Gastroesophageal sphincter (tissue), 4 donors: ENCODE data around the gene IGF2R. TPM values are rescaled to one million over a fixed set of nuclear protein-coding genes. Genes with fewer than 3 reads are reported as not detected.

ENCODE experiments used
- ATAC-seq: fragments of 150-250 bp; one replicate; pipeline ENCODE4 v1.9.1; 2016; ENCODE audit warnings: mild to moderate bottlenecking, moderate library complexity
- H3K27ac ChIP-seq, 4 donors: fragments of 200-600 bp; sonication (generic) in 3 of 4; 1 replicate in 3 of 4; 2 replicates in 1 of 4; pipeline ENCODE4 v1.5.1; 2016 to 2019
- H3K27me3 ChIP-seq: fragments of 200-600 bp; sonication (generic); one replicate; pipeline ENCODE4 v1.5.1; 2019
- H3K36me3 ChIP-seq, 2 donors: fragments of 200-600 bp; sonication (generic); one replicate each; pipeline ENCODE4 v1.5.1; 2019; ENCODE audit warnings: control low read depth in 1 of 2
- H3K4me1 ChIP-seq, 3 donors: fragments of 200-600 bp; sonication (generic); 1 replicate in 2 of 3; 2 replicates in 1 of 3; pipeline ENCODE4 v1.5.1; 2016 to 2019; ENCODE audit warnings: control low read depth in 2 of 3
- H3K4me3 ChIP-seq, 2 donors: fragments of 200-600 bp; sonication (generic); one replicate each; pipeline ENCODE4 v1.5.1; 2019; ENCODE audit warnings: mild to moderate bottlenecking in 1 of 2, moderate library complexity in 1 of 2
- H3K9me3 ChIP-seq, 3 donors: fragments of 200-600 bp; sonication (generic); one replicate each; pipeline ENCODE4 v1.5.1; 2017 to 2019; ENCODE audit warnings: control low read depth in 2 of 3
- CTCF ChIP-seq, 4 experiments: fragments of 200-600 bp in 2 of 4; fragments of 450-650 bp in 2 of 4; sonication (generic) in 1 of 4; IDR thresholded peaks; one replicate each; pipeline ENCODE4 v1.5.1; 2017 to 2019; ENCODE audit warnings: antibody characterized with exemption in 4 of 4, mild to moderate bottlenecking in 2 of 4, moderate library complexity in 2 of 4
- EP300 ChIP-seq: sonication (generic); formaldehyde crosslinking; IDR thresholded peaks from one replicate; pipeline ENCODE4 v1.6.1; 2017; ENCODE audit warnings: antibody characterized with exemption, mild to moderate bottlenecking
- POLR2A ChIP-seq, 2 donors: fragments of 450-650 bp; IDR thresholded peaks; one replicate each; pipeline ENCODE4 v1.6.1; 2017; ENCODE audit warnings: antibody characterized with exemption in 2 of 2, mild to moderate bottlenecking in 2 of 2, moderate library complexity in 1 of 2
- POLR2AphosphoS5 ChIP-seq: sonication (generic); formaldehyde crosslinking; IDR thresholded peaks from one replicate; pipeline ENCODE4 v1.6.1; 2017; ENCODE audit warnings: antibody characterized with exemption
- WGBS, 2 donors: methylation state at CpG; one replicate each; pipeline ENCODE4 v1.1.5; 2018; ENCODE audit warnings: low coverage in 1 of 2; 5-methylcytosine and 5-hydroxymethylcytosine counted together
- total RNA-seq, 4 donors: library from RNA; depleted of rRNA; stranded (reverse); fragments of >200 nt; gene quantifications; one replicate each; pipeline ENCODE4 v1.1.0, GENCODE V29; 2016

The IGF2R gene
- total RNA-seq, 4 donors from 2014 or later, result 47.9 to 81.3 (median 52.7) TPM

- ATAC-seq, result peak; percentile 34
- H3K4me1 ChIP-seq, result peaks cover 0 to 32% (median 8%) of the 10 kb centered on the region in 3 donors
Measured at GRCh38 chr6:160146454-160147145, 177.7 kb downstream of the IGF2R start.

GRCh38 chr6:160147146-160147536 is 178.3 kb downstream of the IGF2R start:
- peak; percentile 58 for ATAC-seq
- peak overlapping the region; percentile 73 to 79 (median 78) for H3K27ac ChIP-seq

More at GRCh38 chr6:160146454-160147145, 177.7 kb downstream of the IGF2R start:
- Histone ChIP-seq H3K4me3 (no peak overlapping the region), H3K9me3 (no peaks in the 10 kb centered on the region), H3K27ac (peak overlapping the region; percentile 73 to 79 (median 78)), H3K36me3 (no peaks in the 10 kb centered on the region), H3K27me3 (no peaks in the 10 kb centered on the region)
- TF ChIP-seq POLR2AphosphoS5, result no peak
- TF ChIP-seq CTCF (IDR thresholded peaks at IDR 0.05), result no peak
- TF ChIP-seq EP300, result no peak
- TF ChIP-seq POLR2A (IDR thresholded peaks at IDR 0.05), result no peak
- WGBS, 2 donors, result 24 to 60% methylated on average over 6 of the region's 6 CpGs

GRCh38 chr6:160154471-160154870 is 185.6 kb downstream of the IGF2R start:
- no peaks in the 10 kb centered on the region for H3K27me3 ChIP-seq
- no peak overlapping the region for H3K27ac ChIP-seq
- no peak for ATAC-seq
- H3K9me3 ChIP-seq, result no peaks in the 10 kb centered on the region
- peaks cover 0 to 8% (median 0%) of the 10 kb centered on the region in 3 donors for H3K4me1 ChIP-seq
- H3K36me3 ChIP-seq, result no peaks in the 10 kb centered on the region
- TF ChIP-seq CTCF (IDR thresholded peaks at IDR 0.05), result no peak
- no peak for TF ChIP-seq EP300
- TF ChIP-seq POLR2AphosphoS5, result no peak
- TF ChIP-seq POLR2A (IDR thresholded peaks at IDR 0.05), result no peak
- 100% methylated on average over 2 of the region's 3 CpGs; no CpG with 5 or more reads in 1 of the 2 donors for WGBS, 2 donors
- no peak overlapping the region for H3K4me3 ChIP-seq

More at GRCh38 chr6:160147146-160147536, 178.3 kb downstream of the IGF2R start:
- Histone ChIP-seq H3K4me3 (no peak overlapping the region), H3K4me1 (peaks cover 0 to 27% (median 8%) of the 10 kb centered on the region in 3 donors), H3K27me3 (no peaks in the 10 kb centered on the region), H3K36me3 (no peaks in the 10 kb centered on the region), H3K9me3 (no peaks in the 10 kb centered on the region)
- TF ChIP-seq EP300 (no peak), CTCF (IDR thresholded peaks at IDR 0.05) (no peak), POLR2A (IDR thresholded peaks at IDR 0.05) (no peak), POLR2AphosphoS5 (no peak)
- 23 to 42% methylated on average over 3 of the region's 3 CpGs for WGBS, 2 donors

GRCh38 chr6:160156842-160157241 is 188.0 kb downstream of the IGF2R start:
- H3K27ac ChIP-seq, result no peak overlapping the region
- no peak for ATAC-seq
- no peaks in the 10 kb centered on the region for H3K9me3 ChIP-seq
- H3K4me3 ChIP-seq, result no peak overlapping the region
- no peaks in the 10 kb centered on the region for H3K36me3 ChIP-seq
- no peak for TF ChIP-seq POLR2AphosphoS5
- no peak for TF ChIP-seq CTCF (IDR thresholded peaks at IDR 0.05)
- TF ChIP-seq EP300, result no peak
- no peak for TF ChIP-seq POLR2A (IDR thresholded peaks at IDR 0.05)
- 79 to 80% methylated on average over 1 of the region's 1 CpG for WGBS, 2 donors
- H3K4me1 ChIP-seq, result peaks cover 0 to 8% (median 0%) of the 10 kb centered on the region in 3 donors
- H3K27me3 ChIP-seq, result no peaks in the 10 kb centered on the region

GRCh38 chr6:160160450-160160849 is 191.6 kb downstream of the IGF2R start:
- 50 to 67% methylated on average over 1 to 6 of the region's 6 CpGs for WGBS, 2 donors
- H3K4me1 ChIP-seq, result peaks cover 0 to 17% (median 0%) of the 10 kb centered on the region in 3 donors
- no peak for TF ChIP-seq POLR2AphosphoS5
- TF ChIP-seq CTCF (IDR thresholded peaks at IDR 0.05), result no peak
- no peak for TF ChIP-seq POLR2A (IDR thresholded peaks at IDR 0.05)
- TF ChIP-seq EP300, result no peak

More at GRCh38 chr6:160160450-160160849, 191.6 kb downstream of the IGF2R start:
- no peak overlapping the region for H3K27ac ChIP-seq
- no peak overlapping the region for H3K4me3 ChIP-seq
- H3K9me3 ChIP-seq, result no peaks in the 10 kb centered on the region
- H3K36me3 ChIP-seq, result no peaks in the 10 kb centered on the region
- no peaks in the 10 kb centered on the region for H3K27me3 ChIP-seq
- ATAC-seq, result no peak
